ENCODE results near the gene PPP1R8. TPM values are rescaled to one million over a fixed set of nuclear protein-coding genes. Genes with fewer than 3 reads are reported as not detected.
A peak's percentile ranks its signal among the peaks of the same experiment; 100 is the strongest.

The PPP1R8 gene
- polyA plus RNA-seq, 1 donor (not counting 4 experiments of a cell fraction or from before 2014, with no cell fraction given) = 56.2 TPM

- Histone ChIP-seq H4K20me1 (ENCODE audit: control insufficient read depth, extremely low read depth, insufficient read depth, low read length) (no peaks in the 10 kb centered on the region), H3K9me1 (ENCODE audit: control insufficient read depth, extremely low read depth, insufficient read depth, low read length) (no peaks in the 10 kb centered on the region), H3K4me1 (ENCODE audit: control insufficient read depth, extremely low read depth, insufficient read depth, low read length) (peaks cover 27% of the 10 kb centered on the region), H3K79me2 (ENCODE audit: control insufficient read depth, insufficient read depth, low read length) (no peaks in the 10 kb centered on the region), H3K36me3 (ENCODE audit: control insufficient read depth in 2 of 2, extremely low read depth in 1 of 2, insufficient read depth in 2 of 2, low read length in 2 of 2) (no peaks in the 10 kb centered on the region), H3K9ac (ENCODE audit: control insufficient read depth, extremely low read depth, insufficient read depth, low read length) (peak overlapping the region; percentile 16), H2AFZ (ENCODE audit: control insufficient read depth, low read length) (peak overlapping the region; percentile 2), H3K27ac (ENCODE audit: control insufficient read depth, insufficient read depth, low read length) (peak overlapping the region; percentile 8), H3K27me3 (ENCODE audit: control insufficient read depth, extremely low read depth, insufficient read depth, low read length) (no peaks in the 10 kb centered on the region), H3K4me2 (ENCODE audit: control insufficient read depth, extremely low read depth, insufficient read depth, low read depth, low read length) (no peak overlapping the region), H3K9me3 (ENCODE audit: control insufficient read depth, low read depth, low read length) (no peaks in the 10 kb centered on the region), H3K4me3 (ENCODE audit: control insufficient read depth in 2 of 3, extremely low read depth in 1 of 3, insufficient read depth in 2 of 3, low read depth in 1 of 3, low read length in 3 of 3) (no peak overlapping the region)
- no peak for DNase-seq (ENCODE audit: low read depth, low spot score)
- no peak for FAIRE-seq
- dilution Hi-C loops (cut with MboI; ENCODE audit: extremely low pct_ligation_motif_present, low sequenced_read_pairs) = no loop called here
- TF ChIP-seq CTCF (optimal IDR thresholded peaks at IDR 0.05 in 1 of 3, IDR thresholded peaks at IDR 0.05 in 1 of 3, conservative IDR thresholded peaks at IDR 0.05 in 1 of 3; ENCODE audit: extremely low read depth in 1 of 3, insufficient read depth in 2 of 3, low read length in 3 of 3) (no peak), EZH2 (IDR thresholded peaks at IDR 0.05; ENCODE audit: low read length) (no peak)
Measured at GRCh38 chr1:27864264-27864895, 33.8 kb downstream of the PPP1R8 start.

DNA sequence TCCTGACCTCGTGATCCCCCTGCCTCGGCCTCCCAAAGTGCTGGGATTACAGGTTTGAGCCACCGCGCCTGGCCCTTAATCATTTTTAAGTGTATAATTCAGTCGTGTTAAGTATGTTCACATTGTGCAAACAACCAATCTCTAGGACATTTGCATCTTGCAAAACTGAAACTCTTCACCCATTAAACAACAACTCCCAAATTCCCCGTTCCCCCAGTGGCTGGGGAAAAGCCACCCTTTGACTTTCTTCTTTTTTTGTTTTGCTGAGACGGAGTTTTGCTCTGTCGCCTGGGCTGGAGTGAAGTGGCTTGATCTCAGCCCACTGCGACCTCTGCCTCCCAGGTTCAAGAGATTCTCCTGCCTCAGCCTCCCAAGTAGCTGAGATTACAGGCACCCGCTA is 35.2 kb downstream of the PPP1R8 start:
- H3K4me3 ChIP-seq (ENCODE audit: control insufficient read depth in 2 of 3, extremely low read depth in 1 of 3, insufficient read depth in 2 of 3, low read depth in 1 of 3, low read length in 3 of 3) = no peak overlapping the region
- dilution Hi-C loops (cut with MboI; ENCODE audit: extremely low pct_ligation_motif_present, low sequenced_read_pairs) = no loop called here
- no peaks in the 10 kb centered on the region for H3K36me3 ChIP-seq (ENCODE audit: control insufficient read depth in 2 of 2, extremely low read depth in 1 of 2, insufficient read depth in 2 of 2, low read length in 2 of 2)
- H3K4me2 ChIP-seq (ENCODE audit: control insufficient read depth, extremely low read depth, insufficient read depth, low read depth, low read length) = no peak overlapping the region
- no peak overlapping the region for H3K27ac ChIP-seq (ENCODE audit: control insufficient read depth, insufficient read depth, low read length)
- H3K27me3 ChIP-seq (ENCODE audit: control insufficient read depth, extremely low read depth, insufficient read depth, low read length) = no peaks in the 10 kb centered on the region
- H3K4me1 ChIP-seq (ENCODE audit: control insufficient read depth, extremely low read depth, insufficient read depth, low read length) = peaks cover 27% of the 10 kb centered on the region
- H3K9me1 ChIP-seq (ENCODE audit: control insufficient read depth, extremely low read depth, insufficient read depth, low read length) = no peaks in the 10 kb centered on the region
- no peaks in the 10 kb centered on the region for H3K9me3 ChIP-seq (ENCODE audit: control insufficient read depth, low read depth, low read length)
- TF ChIP-seq CTCF (optimal IDR thresholded peaks at IDR 0.05 in 1 of 3, IDR thresholded peaks at IDR 0.05 in 1 of 3, conservative IDR thresholded peaks at IDR 0.05 in 1 of 3; ENCODE audit: extremely low read depth in 1 of 3, insufficient read depth in 2 of 3, low read length in 3 of 3) (no peak), EZH2 (IDR thresholded peaks at IDR 0.05; ENCODE audit: low read length) (no peak)
- DNase-seq (ENCODE audit: low read depth, low spot score) (no peak), FAIRE-seq (no peak)
- H2AFZ ChIP-seq (ENCODE audit: control insufficient read depth, low read length) = no peak overlapping the region
- H3K9ac ChIP-seq (ENCODE audit: control insufficient read depth, extremely low read depth, insufficient read depth, low read length) = no peak overlapping the region
- H4K20me1 ChIP-seq (ENCODE audit: control insufficient read depth, extremely low read depth, insufficient read depth, low read length) = no peaks in the 10 kb centered on the region
- no peaks in the 10 kb centered on the region for H3K79me2 ChIP-seq (ENCODE audit: control insufficient read depth, insufficient read depth, low read length)
